ENCODE results near the gene KIF2C.

Gene KIF2C

DNA sequence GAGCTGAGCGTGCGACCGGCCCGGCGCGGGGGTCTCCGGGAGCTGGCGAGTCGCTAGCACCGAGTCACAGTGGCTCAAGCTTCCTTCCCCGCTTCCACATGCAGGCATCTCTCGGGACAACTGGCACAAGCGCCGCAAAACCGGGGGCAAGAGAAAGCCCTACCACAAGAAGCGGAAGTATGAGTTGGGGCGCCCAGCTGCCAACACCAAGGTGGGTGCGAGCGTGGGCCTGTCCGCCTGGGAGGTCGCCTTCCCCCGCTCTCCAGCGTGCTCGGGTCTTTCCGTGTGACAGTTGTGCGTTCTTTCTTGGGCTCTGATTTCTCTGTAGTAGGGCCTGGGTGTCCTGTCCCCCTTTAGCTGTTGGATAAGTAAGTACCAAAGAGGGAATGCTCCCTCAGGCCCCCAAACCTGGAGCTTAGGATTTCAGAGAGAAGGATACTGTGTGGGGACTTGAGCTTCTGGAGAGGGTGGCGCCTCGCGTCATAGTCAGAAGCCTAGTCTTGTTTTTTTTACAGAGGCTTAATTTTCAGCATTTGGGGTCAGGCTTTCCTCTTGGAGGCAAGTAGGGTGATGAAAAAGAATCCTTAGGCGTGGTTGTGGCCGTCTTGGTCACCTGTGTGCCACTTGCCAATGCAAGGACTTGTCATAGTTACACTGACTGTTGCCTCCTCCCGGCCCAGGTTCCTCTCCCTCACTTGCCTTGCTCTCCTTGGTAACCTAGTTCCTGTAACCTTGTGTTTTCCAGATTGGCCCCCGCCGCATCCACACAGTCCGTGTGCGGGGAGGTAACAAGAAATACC, 36.5 kb downstream of the KIF2C start:
- peaks cover 27% of the 10 kb centered on the region for H3K4me1 Mint-ChIP-seq
- no peaks in the 10 kb centered on the region for H3K9me3 Mint-ChIP-seq
- no peaks in the 10 kb centered on the region for H3K27me3 Mint-ChIP-seq
- DNase-seq (ENCODE audit: low spot score in 2 of 2) (peak; percentile 40 to 57), ATAC-seq (ENCODE audit: low read depth) (peak; percentile 49)
- peaks cover 34% of the 10 kb centered on the region for H3K36me3 Mint-ChIP-seq
- peak overlapping the region; percentile 88 for H3K27ac Mint-ChIP-seq
- peak overlapping the region; percentile 87 for H3K4me3 Mint-ChIP-seq

DNA sequence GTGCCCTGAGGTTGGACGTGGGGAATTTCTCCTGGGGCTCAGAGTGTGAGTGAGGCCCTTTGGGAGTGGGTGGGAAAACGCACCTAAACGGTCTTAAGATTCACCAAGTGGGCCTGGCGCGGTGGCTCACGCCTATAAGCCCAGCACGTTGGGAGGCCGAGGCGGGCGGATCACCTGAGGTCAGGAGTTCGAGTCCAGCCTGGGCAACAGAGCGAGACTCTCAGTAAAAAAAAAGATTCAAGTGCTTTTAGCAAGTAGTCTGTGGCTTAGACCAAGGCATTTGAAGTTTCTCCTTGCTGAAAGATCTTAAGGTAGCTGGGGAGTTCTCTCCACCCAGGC, 37.1 kb downstream of the KIF2C start:
- no peaks in the 10 kb centered on the region for H3K27me3 Mint-ChIP-seq
- H3K4me3 Mint-ChIP-seq = peak overlapping the region; percentile 87
- H3K9me3 Mint-ChIP-seq = no peaks in the 10 kb centered on the region
- H3K36me3 Mint-ChIP-seq = peaks cover 38% of the 10 kb centered on the region
- no peak for ATAC-seq (ENCODE audit: low read depth)
- H3K27ac Mint-ChIP-seq = peak overlapping the region; percentile 88
- peaks cover 27% of the 10 kb centered on the region for H3K4me1 Mint-ChIP-seq
- no peak for DNase-seq (ENCODE audit: low spot score in 2 of 2)

DNA sequence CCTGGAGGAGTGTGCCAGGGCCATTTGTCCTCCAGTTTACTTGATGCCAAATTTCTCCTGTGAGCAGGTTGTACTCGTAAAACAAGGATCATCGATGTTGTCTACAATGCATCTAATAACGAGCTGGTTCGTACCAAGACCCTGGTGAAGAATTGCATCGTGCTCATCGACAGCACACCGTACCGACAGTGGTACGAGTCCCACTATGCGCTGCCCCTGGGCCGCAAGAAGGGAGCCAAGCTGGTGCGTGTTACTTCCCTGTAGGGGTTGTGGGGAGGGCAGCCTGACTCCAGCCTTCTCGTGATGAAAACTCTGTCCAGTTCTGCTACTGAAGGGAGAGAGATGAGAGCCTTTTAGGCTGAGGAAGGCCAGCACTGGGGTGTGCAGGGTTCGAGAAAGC, 37.9 kb downstream of the KIF2C start:
- Mint-ChIP-seq H3K4me3 (peak overlapping the region; percentile 87), H3K36me3 (peaks cover 38% of the 10 kb centered on the region), H3K27me3 (no peaks in the 10 kb centered on the region), H3K9me3 (no peaks in the 10 kb centered on the region), H3K27ac (peak overlapping the region; percentile 88), H3K4me1 (peaks cover 27% of the 10 kb centered on the region)
- DNase-seq (ENCODE audit: low spot score in 2 of 2) (no peak), ATAC-seq (ENCODE audit: low read depth) (no peak)

DNA sequence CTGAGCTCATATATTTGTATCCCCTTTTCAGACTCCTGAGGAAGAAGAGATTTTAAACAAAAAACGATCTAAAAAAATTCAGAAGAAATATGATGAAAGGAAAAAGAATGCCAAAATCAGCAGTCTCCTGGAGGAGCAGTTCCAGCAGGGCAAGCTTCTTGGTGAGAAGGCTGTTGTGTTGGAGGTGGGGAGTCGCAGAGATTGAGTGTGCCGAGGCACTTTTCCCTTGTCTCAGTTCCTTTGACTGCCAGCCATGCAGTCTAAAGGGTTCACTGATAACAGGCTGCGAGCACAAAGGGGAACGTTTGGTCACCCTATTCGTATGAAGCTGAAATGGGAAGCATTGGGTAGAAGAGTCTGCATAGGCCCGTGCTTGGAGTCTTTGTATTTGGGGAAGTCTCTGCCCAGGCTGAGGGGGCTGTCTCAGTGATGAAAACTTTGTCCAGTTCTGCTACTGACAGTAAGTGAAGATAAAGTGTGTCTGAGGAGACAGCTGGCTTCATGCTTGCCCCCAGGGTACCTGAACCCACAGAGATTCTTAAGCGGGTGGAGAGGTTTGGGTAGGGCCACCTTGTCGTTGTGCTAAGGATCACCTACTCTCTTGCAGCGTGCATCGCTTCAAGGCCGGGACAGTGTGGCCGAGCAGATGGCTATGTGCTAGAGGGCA, 38.5 kb downstream of the KIF2C start:
- Mint-ChIP-seq H3K9me3 (no peaks in the 10 kb centered on the region), H3K27ac (peak overlapping the region; percentile 88), H3K4me3 (no peak overlapping the region), H3K4me1 (peaks cover 27% of the 10 kb centered on the region), H3K36me3 (peaks cover 38% of the 10 kb centered on the region), H3K27me3 (no peaks in the 10 kb centered on the region)
- no peak for DNase-seq (ENCODE audit: low spot score in 2 of 2)
- ATAC-seq (ENCODE audit: low read depth) = no peak

DNA sequence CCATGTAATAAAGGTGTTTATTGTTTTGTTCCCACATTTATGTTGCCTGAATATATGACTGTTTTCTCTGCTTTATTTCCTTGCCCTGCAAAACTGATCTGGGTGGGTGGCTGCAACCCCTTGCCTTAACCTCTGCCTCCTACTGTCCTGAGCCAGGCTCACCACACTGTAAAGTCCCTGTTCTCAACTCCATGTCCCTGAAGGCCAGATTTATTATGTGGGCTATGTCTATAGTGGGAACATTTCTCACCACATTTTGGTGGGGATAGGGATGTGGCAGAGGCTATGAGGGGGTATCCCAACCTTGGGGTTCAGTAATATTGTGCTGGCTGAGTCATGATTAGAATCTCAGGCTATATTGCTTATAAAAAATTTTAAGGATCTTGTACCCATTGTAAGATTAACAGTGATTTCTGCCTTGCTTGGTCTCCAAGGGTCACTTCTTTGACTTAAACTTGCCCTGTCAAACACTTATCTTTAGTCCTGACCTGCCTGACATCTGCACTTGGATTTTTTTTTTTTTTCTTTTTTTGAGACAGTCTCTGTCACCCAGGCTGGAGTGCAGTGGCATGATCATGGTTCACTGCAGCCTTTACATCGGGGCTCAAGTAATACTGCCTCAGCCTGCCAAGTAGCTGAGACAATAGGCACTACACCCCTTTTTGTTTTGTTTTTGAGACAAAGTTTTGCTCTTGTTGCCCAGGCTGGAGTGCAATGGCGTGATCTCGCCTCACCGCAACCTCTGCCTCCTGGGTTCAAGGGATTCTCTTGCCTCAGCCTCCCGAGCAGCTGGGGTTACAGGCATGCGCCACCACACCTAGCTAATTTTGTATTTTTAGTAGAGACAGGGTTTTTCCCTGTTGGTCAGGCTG, 39.3 kb downstream of the KIF2C start:
- H3K27me3 Mint-ChIP-seq = no peaks in the 10 kb centered on the region
- no peak overlapping the region for H3K4me3 Mint-ChIP-seq
- H3K9me3 Mint-ChIP-seq = no peaks in the 10 kb centered on the region
- H3K4me1 Mint-ChIP-seq = peaks cover 34% of the 10 kb centered on the region
- H3K27ac Mint-ChIP-seq = peak overlapping the region; percentile 88
- DNase-seq (ENCODE audit: low spot score in 2 of 2) = no peak
- H3K36me3 Mint-ChIP-seq = peaks cover 38% of the 10 kb centered on the region
- ATAC-seq (ENCODE audit: low read depth) = no peak

DNA sequence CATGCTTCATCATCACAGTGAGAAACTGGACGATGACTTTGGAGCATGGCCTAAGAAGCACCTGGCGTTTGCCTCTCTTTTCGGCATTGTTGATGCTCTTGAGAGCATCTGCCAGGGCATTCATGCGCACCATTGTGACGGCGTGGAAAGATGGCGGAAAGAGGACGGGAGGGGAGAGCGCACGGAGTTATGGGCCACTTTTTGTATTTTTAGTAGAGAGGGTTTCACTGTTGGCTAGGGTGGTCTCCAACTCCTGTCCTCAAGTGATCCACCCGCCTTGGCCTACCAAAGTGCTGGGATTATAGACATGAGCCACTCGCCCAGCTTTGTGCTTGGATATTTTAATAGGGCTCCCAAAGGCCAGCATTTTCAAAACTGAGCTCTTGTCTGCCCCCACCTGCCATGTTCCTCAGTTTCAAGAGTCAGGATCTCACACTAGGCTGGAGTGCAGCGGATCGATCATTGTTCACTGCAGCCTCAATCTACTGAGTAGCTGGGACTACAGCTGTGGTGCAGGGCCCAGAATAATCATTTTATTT, 41.0 kb downstream of the KIF2C start:
- no peak overlapping the region for H3K27ac Mint-ChIP-seq

DNA sequence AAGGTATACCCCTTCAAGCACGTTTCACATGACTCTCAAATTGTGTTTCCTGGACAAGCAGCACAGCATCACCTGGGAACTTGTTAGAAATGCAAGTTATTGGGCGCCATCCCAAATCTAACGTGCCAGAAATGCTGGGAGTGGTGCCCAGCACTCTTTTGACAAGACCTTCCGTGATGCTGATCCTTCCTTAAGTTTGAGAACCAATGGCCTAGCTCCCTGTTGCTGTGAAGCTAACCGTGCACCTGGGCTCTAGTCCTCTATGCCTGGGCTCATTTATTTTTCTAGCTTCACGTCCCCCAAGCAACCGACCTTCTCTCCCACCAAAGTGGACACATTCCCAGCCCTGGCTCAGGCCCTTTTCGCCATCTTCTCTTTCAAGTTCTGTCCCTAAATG, 44.1 kb downstream of the KIF2C start:
- no peaks in the 10 kb centered on the region for H3K27me3 Mint-ChIP-seq
- DNase-seq (ENCODE audit: low spot score in 2 of 2) = no peak
- peak overlapping the region; percentile 66 for H3K4me3 Mint-ChIP-seq
- no peak for ATAC-seq (ENCODE audit: low read depth)
- H3K27ac Mint-ChIP-seq = no peak overlapping the region
- peaks cover 24% of the 10 kb centered on the region for H3K4me1 Mint-ChIP-seq
- H3K36me3 Mint-ChIP-seq = peaks cover 16% of the 10 kb centered on the region
- no peaks in the 10 kb centered on the region for H3K9me3 Mint-ChIP-seq

More for the DNA sequence above, 41.0 kb downstream of the KIF2C start:
- Mint-ChIP-seq H3K4me3 (no peak overlapping the region), H3K9me3 (no peaks in the 10 kb centered on the region), H3K4me1 (peaks cover 41% of the 10 kb centered on the region), H3K36me3 (peaks cover 38% of the 10 kb centered on the region), H3K27me3 (no peaks in the 10 kb centered on the region)
- DNase-seq (ENCODE audit: low spot score in 2 of 2) (no peak), ATAC-seq (ENCODE audit: low read depth) (no peak)

DNA sequence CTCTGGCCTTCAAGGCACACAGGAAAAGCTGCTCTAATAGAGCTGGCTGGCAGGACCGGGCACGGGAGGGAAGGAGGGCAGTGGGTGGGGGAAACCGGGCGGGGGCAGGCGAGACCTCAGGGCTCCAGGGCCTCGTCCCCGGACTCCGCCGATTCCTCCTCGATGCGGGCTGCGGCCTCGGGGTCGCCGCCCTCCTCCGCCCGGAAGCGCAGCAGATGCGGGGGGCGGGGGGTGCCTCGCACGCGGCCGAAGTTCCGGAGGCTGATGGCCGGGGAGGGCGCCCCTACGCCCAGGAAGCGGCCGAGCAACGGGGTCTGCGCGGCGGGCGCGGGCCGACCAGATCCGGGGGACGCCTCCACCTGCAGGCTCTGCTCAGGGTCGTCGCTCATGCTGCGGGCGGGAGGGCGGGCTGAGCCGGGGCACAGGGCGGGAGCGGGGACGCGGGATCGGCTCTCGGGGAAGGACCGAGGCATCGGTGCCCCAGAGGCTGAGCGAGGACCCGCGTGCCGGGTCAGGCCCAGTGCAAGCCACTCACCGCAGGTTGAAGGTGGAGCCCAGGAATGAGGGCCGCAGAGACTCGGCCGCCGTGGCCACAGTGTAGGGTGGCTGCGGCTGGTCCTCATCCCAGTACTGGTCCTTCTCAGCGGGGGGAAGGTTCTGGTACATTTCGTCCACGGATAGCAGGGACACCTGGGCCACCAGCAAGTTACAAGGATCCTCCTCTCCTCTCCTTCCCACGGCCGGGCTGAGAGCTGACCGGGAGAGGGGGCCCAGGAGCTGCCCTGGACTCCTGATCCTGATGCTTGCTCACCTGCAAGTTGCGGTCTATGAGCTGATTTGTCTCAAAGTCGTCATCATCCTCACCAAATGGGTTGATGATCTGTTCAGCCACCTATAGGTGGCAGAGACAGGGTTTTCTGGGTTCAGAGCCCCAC, 44.7 kb downstream of the KIF2C start:
- Mint-ChIP-seq H3K4me3 (peak overlapping the region; percentile 83), H3K27me3 (no peaks in the 10 kb centered on the region), H3K36me3 (peaks cover 13% of the 10 kb centered on the region), H3K9me3 (no peaks in the 10 kb centered on the region), H3K4me1 (peaks cover 23% of the 10 kb centered on the region), H3K27ac (peak overlapping the region; percentile 58)
- ATAC-seq (ENCODE audit: low read depth) (peak; percentile 50), DNase-seq (ENCODE audit: low spot score in 2 of 2) (no peak)

DNA sequence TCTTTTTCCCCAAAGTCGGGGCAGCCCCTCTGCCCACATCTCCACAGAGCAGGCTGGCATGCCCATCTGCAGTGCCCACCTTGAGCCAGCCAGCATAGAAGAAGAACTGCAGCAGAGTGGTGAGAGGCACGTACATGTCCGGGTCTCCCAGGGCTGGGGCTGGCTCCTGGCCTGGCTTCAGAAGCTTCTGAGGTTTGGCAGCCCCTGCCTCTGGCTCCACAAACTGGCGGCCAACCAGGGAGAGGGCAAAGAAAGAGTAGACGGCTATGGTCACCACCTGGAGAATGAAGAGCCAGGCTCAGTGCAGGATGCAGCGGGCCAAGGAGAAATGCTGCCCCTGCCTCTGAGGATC, 45.4 kb downstream of the KIF2C start:
- no peaks in the 10 kb centered on the region for H3K9me3 Mint-ChIP-seq
- no peak for DNase-seq (ENCODE audit: low spot score in 2 of 2)
- H3K36me3 Mint-ChIP-seq = peaks cover 12% of the 10 kb centered on the region
- ATAC-seq (ENCODE audit: low read depth) = no peak
- H3K27me3 Mint-ChIP-seq = no peaks in the 10 kb centered on the region
- peak overlapping the region; percentile 58 for H3K27ac Mint-ChIP-seq
- H3K4me3 Mint-ChIP-seq = peak overlapping the region; percentile 83
- H3K4me1 Mint-ChIP-seq = peaks cover 23% of the 10 kb centered on the region

DNA sequence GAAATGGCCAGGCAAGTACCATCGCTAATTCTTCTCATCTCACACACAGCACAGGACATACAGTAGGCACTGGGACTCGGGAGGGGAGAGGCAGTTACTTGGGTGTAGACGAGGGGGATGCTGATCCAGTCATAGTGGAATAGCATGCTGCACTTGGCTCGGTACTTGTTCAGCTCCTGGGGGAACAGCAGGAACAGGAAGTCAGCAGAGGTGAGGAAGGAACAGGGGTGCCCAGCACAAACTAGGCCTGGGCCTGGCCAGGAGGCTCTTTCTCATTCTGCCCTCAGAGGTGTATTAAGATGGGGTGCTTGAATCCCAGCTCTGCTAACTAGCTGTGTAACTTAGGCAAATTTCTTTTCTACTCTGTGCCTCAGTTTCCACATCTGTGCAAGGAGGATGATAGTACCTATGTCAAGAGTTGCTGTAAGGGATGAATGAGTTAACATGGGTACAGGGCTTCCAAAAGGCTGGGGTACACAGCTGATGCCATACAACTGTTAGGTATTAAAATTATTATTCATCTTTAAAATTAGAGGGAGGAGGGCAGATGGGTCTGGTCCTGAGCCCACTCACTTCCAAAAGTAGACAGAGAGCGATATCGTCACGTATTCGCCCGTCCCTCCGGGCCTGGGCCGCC, 46.0 kb downstream of the KIF2C start:
- ATAC-seq (ENCODE audit: low read depth) (no peak), DNase-seq (ENCODE audit: low spot score in 2 of 2) (no peak)
- Mint-ChIP-seq H3K27ac (peak overlapping the region; percentile 92), H3K4me1 (peaks cover 23% of the 10 kb centered on the region), H3K9me3 (no peaks in the 10 kb centered on the region), H3K27me3 (no peaks in the 10 kb centered on the region), H3K36me3 (peaks cover 5% of the 10 kb centered on the region), H3K4me3 (peak overlapping the region; percentile 83)

DNA sequence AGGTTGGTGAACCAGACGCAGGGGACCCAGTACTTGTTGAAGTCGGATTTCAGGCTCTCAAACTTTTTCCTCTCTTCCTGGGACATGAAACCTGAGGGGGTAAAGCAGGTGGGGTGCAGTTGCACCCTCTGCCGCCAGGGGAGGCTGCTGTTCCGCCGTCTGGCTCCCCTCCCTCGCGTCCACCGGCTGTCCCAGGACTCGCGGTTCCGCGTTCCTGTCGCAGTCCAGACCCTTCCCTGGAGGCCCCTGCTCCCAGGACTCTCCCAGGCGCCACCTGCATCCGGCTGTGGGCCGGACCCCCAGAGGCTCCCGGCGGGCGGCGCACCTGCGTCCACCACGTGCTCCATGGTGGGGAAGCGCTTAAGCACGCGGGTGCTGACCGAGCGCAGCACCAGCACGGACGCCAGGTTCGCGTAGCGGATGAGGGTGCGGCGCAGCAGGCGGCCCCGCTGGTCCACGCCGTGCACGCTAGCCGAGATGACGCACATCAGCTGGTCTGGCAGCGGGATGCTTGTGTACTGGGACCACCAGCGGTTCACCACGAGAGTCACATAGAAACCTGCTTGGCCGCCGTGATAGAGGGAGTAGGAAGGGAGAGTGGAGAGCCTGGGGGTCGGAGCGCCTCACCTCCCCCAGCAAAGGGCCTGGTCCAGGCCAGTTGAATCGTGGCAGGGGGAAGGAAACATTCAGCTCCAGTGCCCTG, 46.7 kb downstream of the KIF2C start:
- Mint-ChIP-seq H3K9me3 (no peaks in the 10 kb centered on the region), H3K27ac (peak overlapping the region; percentile 92), H3K36me3 (peaks cover 2% of the 10 kb centered on the region), H3K4me1 (peaks cover 23% of the 10 kb centered on the region), H3K27me3 (no peaks in the 10 kb centered on the region), H3K4me3 (peak overlapping the region; percentile 83)
- ATAC-seq (ENCODE audit: low read depth) (peak; percentile 71), DNase-seq (ENCODE audit: low spot score in 2 of 2) (peak; percentile 79 to 91)

DNA sequence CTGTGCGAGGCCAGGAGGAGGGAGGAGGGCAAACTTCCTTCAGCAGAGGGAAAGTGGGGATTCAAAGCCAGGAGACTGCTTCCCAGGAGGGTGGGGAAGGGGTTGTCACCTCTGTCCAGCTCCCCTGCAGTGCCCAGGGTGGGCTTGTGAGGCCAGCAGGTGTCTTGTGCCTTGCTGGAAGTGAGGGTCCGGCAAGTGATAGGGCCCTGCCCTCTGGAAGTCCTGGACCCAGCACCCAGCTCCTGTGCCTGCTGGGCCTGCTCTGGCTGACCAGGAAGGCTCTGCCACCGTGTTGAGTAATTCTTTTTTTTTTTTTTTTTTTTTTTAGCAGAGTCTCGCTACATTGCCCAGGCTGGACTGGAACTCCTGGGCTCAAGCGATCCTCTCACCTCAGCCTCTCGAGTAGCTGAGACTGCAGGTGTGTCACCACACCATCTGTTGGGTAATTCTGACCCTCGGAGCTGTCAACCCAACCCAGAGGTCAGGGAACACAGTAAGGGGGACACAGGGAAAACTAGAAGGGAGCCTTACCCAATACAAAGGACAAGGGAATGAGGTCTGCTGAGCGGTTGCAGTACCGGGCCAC, 47.3 kb downstream of the KIF2C start:
- H3K36me3 Mint-ChIP-seq = no peaks in the 10 kb centered on the region
- no peaks in the 10 kb centered on the region for H3K27me3 Mint-ChIP-seq
- no peak for ATAC-seq (ENCODE audit: low read depth)
- peak overlapping the region; percentile 83 for H3K4me3 Mint-ChIP-seq
- peak overlapping the region; percentile 92 for H3K27ac Mint-ChIP-seq
- DNase-seq (ENCODE audit: low spot score in 2 of 2) = peak in 1 of 2 donors; percentile 13
- peaks cover 23% of the 10 kb centered on the region for H3K4me1 Mint-ChIP-seq
- H3K9me3 Mint-ChIP-seq = no peaks in the 10 kb centered on the region
